A673 (cell line): ENCODE data around the gene FGD4. TPM values are rescaled to one million over a fixed set of nuclear protein-coding genes. Genes with fewer than 3 reads are reported as not detected.

Experiments used
- BruUV-seq: library from RNA; stranded (reverse); fragments of 400-500 nt; replicated peaks from 2 replicates; lab custom pipeline; 2021; lab: Mats Ljungman, UMichigan
- CTCF ChIA-PET: fragments of 300-600 bp; sonication (Branson Sonifier 250); formaldehyde crosslinking; loops from one replicate; lab custom pipeline; 2022; ENCODE audit warnings: antibody characterized with exemption; lab: Charles Lee
- POLR2A ChIA-PET: fragments of 300-600 bp; sonication (Branson Sonifier 250); formaldehyde crosslinking; loops from one replicate; lab custom pipeline; 2022; ENCODE audit warnings: antibody characterized with exemption; ENCODE audit not compliant: low non-redundant PET; lab: Charles Lee
- DNase-seq: peaks from one replicate; pipeline ENCODE4 v3.0.0-alpha.2; 2015; ENCODE audit warnings: low spot score
- H3K27ac ChIP-seq: fragments of 200-600 bp; sonication (generic); 2 replicates; pipeline ENCODE4 v1.5.1; 2016; ENCODE audit warnings: mixed run types, low read depth, mild to moderate bottlenecking, mixed read lengths, antibody characterized with exemption, low read length; ENCODE audit not compliant: poor library complexity, severe bottlenecking
- H3K27me3 ChIP-seq: fragments of 200-600 bp; sonication (generic); replicated peaks from 2 replicates; pipeline ENCODE4 v1.6.1; 2017; ENCODE audit warnings: mixed run types, low read depth, mild to moderate bottlenecking, mixed read lengths, antibody characterized with exemption, low read length; ENCODE audit not compliant: insufficient read depth, poor library complexity
- H3K36me3 ChIP-seq: fragments of 200-600 bp; sonication (generic); 2 replicates; pipeline ENCODE4 v1.6.1; 2016; ENCODE audit warnings: mixed run types, mild to moderate bottlenecking, mixed read lengths, antibody characterized with exemption, low read length; ENCODE audit not compliant: insufficient read depth, poor library complexity, severe bottlenecking
- H3K4me1 ChIP-seq: fragments of 200-600 bp; sonication (generic); 2 replicates; pipeline ENCODE4 v1.6.1; 2017; ENCODE audit warnings: mixed run types, mild to moderate bottlenecking, mixed read lengths, antibody characterized with exemption, low read length; ENCODE audit not compliant: insufficient read depth, poor library complexity, severe bottlenecking
- H3K4me3 ChIP-seq: fragments of 200-600 bp; sonication (generic); 2 replicates; pipeline ENCODE4 v1.5.1; 2016; ENCODE audit warnings: low read depth, mixed run types, mild to moderate bottlenecking, mixed read lengths, low read length; ENCODE audit not compliant: poor library complexity, severe bottlenecking
- H3K9me3 ChIP-seq: fragments of 200-600 bp; sonication (generic); 2 replicates; pipeline ENCODE4 v1.6.1; 2016; ENCODE audit warnings: mixed run types, low read depth, mild to moderate bottlenecking, mixed read lengths, antibody characterized with exemption, low read length; ENCODE audit not compliant: poor library complexity, severe bottlenecking
- CTCF ChIP-seq: fragments of 300-800, 200-600 bp; sonication (generic); conservative IDR thresholded peaks from 2 replicates; pipeline ENCODE4 v1.5.1; 2017; ENCODE audit warnings: low read depth, mild to moderate bottlenecking, antibody characterized with exemption, low read length, moderate library complexity, mixed read lengths
- EZH2 ChIP-seq: fragments of 200-600 bp; sonication (generic); IDR thresholded peaks from 2 replicates; pipeline ENCODE4 v1.6.1; 2017; ENCODE audit warnings: borderline replicate concordance, low read depth, mild to moderate bottlenecking, mixed read lengths, antibody characterized with exemption, low read length; ENCODE audit not compliant: poor library complexity, severe bottlenecking
- intact Hi-C: fragments of 100-400 bp; cut with micrococcal nuclease; formaldehyde crosslinking; loops from one replicate; pipeline ENCODE4 v1.10.0; 2022; ENCODE audit not compliant: unreplicated experiment
- total RNA-seq: library from RNA; stranded (reverse); gene quantifications from 2 replicates; pipeline ENCODE4 v1.2.3, GENCODE V29; 2021

Gene FGD4
- total RNA-seq, 1 experiment from 2014 or later = 21.5 TPM

GRCh38 chr12:32400114-32400672, 835 bp downstream of the FGD4 start:
- intact Hi-C loops = no loop called here
- peak overlapping the region; percentile 65 for H3K4me3 ChIP-seq
- DNase-seq = no peak
- ChIA-PET POLR2A (interaction anchor here (0.6 kb wide), 2 partner anchors 8 to 22 kb away, joined by 3 to 4 read pairs; no protein-coding TSS in a partner anchor), CTCF (interaction anchor here (0.6 kb wide), 1 partner anchor 1989 kb away, joined by 9 read pairs; no protein-coding TSS in a partner anchor)
- TF ChIP-seq CTCF = no peak
- no peak for TF ChIP-seq EZH2
- no peaks in the 10 kb centered on the region for H3K9me3 ChIP-seq
- no TSS peak for BruUV-seq
- peaks cover 9% of the 10 kb centered on the region for H3K27me3 ChIP-seq
- H3K27ac ChIP-seq = no peak overlapping the region
- H3K36me3 ChIP-seq = no peaks in the 10 kb centered on the region
- peaks cover 7% of the 10 kb centered on the region for H3K4me1 ChIP-seq

- peaks cover under 1% of the 10 kb centered on the region for H3K4me1 ChIP-seq
- H3K36me3 ChIP-seq = no peaks in the 10 kb centered on the region
- peaks cover 9% of the 10 kb centered on the region for H3K27me3 ChIP-seq
- TF ChIP-seq EZH2 (no peak), CTCF (no peak)
- H3K4me3 ChIP-seq = no peak overlapping the region
- H3K27ac ChIP-seq = no peak overlapping the region
- H3K9me3 ChIP-seq = no peaks in the 10 kb centered on the region
- intact Hi-C loops = no loop called here
- no peak for DNase-seq
- ChIA-PET CTCF (interaction anchor here (0.6 kb wide), 2 partner anchors 184 to 355 kb away, joined by 3 read pairs; partner anchors contain the start of gene YARS2), POLR2A (no interaction called here)
- no TSS peak for BruUV-seq
These were observed 1.5 kb downstream of the FGD4 start for GRCh38 chr12:32400866-32401265.

- intact Hi-C loops = no loop called here
- H3K27me3 ChIP-seq = peaks cover 9% of the 10 kb centered on the region
- H3K4me1 ChIP-seq = no peaks in the 10 kb centered on the region
- POLR2A ChIA-PET = no interaction called here
- CTCF ChIA-PET = no interaction called here
- no peaks in the 10 kb centered on the region for H3K9me3 ChIP-seq
- no peak overlapping the region for H3K4me3 ChIP-seq
- TF ChIP-seq CTCF (no peak), EZH2 (no peak)
- no peak overlapping the region for H3K27ac ChIP-seq
- no peak for DNase-seq
- BruUV-seq = no TSS peak
- H3K36me3 ChIP-seq = no peaks in the 10 kb centered on the region
These were observed 2.8 kb downstream of the FGD4 start for GRCh38 chr12:32402170-32402569.
